Activated CD4-positive, alpha-beta T cell treated with anti-CD3 and anti-CD28 coated beads, Interleukin-2, amount 50 U/mL, for 24 hours (primary cell): Measurements from ENCODE around the gene NFASC.

Experiments used
- DNase-seq, 2 donors: peaks; one replicate each; pipeline ENCODE4 v3.0.0-alpha.2; 2020; ENCODE audit warnings: low read depth in 1 of 2, low spot score in 1 of 2

Gene NFASC

DNA sequence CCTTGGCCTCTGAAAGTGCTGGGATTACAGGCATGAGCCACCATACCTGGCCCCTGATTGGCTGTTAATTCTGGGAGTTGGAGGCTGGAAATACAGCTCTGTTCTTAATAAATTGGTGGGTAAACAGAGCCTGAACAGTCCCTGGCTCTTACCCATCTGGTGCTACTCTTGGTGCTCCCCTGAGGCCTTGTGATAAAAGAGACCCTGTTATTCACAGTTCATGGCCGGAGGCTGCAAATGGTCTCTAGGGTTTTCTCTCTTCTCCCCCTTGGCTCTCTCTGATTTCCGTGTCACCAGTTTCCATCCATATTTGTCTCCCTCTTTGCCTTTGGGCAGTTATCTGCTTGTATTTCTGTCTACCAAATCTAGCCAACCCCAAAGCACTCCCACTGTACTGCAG lies 17.2 kb downstream of the NFASC start:
- DNase-seq = no peak

DNA sequence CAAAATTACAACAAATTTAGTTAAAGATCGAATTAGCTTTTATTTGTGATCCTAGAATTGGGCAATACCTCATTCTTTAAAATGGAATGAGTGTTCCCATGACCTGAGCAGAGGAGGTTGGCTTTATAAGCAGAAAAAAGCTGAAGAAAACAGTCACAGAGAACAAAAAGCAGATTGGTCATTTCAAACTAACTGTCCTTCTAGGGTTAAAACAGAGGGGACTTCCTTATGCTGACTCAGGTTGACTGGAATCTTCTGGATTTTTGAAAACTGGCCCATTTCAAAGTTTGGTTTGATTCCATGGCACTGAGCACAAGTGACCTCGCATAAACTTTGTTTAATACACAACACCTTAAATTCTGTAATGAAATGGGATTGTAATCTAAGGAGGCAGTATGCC lies 17.6 kb downstream of the NFASC start:
- DNase-seq = no peak

DNA sequence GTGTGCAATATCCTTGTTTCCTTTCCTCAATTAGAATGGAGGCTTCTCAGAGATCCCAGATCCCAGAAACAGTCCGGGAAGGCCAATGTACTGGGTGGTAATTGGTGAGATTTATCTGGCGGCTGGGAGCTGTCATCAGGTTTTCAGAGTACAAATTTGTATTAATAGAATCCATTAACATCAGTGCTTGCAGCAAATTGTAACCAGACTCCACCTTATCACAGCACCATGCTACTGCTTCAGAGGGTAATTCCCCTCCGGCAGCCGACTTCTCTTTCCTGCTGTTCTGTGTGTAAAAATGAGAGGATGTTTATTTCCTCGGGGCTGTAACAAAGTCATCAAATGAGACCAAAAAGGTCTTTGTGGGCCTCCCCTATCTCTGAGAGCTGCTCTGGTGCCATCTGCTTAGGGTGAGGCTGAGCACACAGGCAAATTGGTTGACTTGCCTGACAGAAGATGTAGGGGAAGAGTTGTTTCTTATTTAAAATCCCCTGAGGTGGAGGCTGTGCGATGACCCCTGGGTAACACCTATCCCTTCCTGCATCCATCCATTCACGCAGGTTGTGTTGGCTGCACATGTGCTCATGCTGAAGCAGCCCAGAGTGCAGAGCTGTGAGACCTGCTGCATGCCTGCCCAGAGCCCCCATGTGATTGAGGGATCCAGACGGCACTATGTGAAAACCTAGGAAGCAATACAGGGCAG lies 19.2 kb downstream of the NFASC start:
- DNase-seq = no peak

DNA sequence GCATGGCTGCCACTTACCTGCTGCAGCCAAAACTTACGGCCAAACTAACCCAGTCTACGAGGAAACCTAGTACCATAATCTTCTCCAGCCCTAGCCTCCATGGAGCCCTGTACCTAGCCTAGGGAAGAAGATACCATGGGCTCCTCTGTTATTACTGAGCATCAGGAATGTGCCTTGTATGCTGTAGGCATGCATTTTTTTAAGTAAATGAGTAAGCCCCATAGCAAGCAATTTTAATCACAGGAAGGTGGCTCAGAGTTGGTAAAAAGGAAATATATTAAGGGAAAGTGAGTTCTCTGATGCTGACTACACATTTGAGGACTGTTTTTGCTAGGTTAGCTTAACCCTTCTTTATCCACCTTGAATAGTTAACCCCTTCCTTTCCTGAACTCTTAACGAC lies 21.2 kb downstream of the NFASC start:
- no peak for DNase-seq

DNA sequence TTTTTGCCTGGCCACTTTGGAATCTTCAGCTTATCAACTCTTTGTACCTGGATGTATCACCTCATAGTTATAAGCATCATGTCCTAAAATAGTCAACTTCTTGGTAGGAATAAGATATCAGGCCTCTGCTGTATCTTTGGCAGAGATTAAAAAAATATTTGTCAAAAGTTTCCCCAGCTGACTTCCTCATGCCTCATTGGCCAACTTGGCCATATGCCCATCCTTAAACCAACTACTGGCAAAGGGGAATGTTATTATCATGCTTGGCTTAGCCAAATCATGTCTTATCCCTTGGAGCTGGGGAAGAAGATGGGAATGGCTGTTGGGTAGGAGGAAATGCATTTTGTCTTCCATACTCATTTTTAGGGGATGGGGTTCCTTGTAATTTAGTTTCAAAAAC lies 23.4 kb downstream of the NFASC start:
- DNase-seq = no peak

DNA sequence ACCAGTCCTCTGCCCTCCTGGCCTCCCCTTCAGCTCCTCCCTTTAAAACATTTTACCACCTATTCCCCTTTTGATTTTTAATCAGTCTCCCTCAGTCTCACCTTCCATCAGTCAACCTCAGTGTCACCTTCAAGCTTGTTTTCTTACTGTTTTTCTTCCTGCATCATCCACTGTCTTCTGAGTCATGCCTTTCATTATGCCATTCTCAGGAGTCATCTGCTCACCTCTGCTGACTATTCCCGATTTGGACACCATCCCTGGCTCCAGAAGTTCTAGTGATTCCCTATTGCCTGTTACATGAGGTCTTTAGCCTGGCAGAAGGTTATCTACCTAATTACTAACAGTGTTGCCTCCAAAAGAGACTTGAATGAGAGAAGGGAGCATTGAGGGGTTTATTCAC lies 23.9 kb downstream of the NFASC start:
- no peak for DNase-seq

DNA sequence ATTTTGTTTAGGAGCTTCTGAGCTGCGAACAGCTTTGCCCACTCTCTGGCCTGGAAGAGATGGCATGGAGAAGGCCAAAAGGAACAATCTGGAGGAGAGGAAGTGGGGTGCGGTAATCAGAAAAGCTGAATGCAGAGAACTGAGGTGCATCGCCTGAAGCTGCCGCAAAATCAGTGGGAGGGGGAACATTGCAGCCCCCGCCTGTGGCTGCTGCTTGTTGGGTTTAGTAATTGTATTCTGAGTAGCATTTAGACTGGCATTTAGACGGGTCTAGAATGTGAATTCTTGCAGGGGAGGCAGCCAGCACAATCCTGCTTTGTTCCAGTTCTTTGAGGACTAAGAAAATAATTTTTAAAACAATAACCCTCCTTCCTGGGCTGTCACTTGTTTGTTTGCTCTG lies 25.4 kb downstream of the NFASC start:
- DNase-seq = no peak

DNA sequence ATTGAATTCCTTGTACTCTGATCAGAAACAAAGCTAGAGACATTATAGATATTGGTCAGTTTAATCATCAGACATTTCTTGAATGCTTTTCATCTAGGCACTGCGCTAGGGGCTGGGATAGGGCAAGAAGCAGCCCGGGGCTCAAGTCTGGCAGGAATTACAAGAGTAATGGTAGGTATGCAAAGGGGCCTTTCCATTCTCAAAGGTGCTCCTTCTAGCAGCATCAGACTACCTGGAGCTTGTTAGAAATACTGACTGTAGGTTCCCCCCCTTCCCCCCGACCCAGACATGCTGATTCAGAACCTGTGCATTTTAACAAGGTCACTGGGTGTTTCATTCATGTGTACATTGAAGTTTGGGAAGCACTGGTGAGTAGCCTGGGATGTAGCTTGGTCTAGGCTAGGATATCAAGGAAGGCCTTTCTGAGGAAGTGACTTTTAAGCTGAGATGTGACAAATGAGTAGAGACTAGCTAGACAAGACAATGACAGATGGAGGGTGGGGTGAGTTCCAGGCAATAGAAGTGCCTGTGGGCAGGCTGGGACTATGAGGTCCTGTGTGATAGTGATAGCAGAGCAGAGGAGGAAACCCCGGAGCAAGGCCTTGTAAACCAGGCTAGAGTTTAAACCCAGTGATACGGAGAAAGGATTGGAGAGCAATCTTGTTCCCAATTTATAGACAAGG lies 26.3 kb downstream of the NFASC start:
- no peak for DNase-seq

DNA sequence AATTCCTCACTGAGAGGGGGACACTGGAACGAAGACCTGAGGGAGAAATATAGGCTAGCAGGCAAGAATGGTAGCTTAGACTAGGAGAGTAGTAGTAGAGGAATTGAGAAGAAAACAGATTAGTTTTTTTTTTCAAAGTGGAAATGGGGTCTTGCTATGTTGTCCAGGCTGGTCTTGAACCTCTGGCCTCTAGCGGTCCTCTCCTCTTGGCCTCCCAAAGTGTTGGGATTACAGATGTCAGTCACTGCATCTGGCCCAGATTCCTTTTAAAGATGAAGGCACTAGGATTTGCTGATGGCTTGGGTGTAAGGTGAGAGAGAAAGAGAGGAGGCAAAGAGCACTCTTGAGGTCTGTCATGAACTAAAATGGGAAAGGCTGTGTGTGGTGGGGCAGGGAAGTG lies 30.1 kb downstream of the NFASC start:
- no peak for DNase-seq

DNA sequence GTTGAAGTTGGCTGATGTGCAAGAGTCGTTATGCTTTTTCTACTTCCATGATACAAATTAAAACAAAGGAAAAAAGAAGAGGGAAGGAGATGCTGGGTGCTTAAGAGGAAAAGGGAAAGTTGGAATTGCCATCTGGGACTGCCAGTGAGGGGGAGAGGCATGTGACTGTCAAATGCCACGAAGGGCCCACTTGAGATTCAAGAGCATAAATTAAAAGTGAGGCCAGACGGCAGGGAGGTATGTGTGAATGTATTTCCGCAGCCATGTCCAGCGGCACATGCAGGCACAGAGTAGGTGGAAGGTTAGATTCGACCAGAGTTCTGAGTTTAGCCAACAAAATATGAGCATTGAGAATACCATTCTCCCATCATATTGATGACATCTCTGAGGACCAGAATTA lies 32.0 kb downstream of the NFASC start:
- no peak for DNase-seq

DNA sequence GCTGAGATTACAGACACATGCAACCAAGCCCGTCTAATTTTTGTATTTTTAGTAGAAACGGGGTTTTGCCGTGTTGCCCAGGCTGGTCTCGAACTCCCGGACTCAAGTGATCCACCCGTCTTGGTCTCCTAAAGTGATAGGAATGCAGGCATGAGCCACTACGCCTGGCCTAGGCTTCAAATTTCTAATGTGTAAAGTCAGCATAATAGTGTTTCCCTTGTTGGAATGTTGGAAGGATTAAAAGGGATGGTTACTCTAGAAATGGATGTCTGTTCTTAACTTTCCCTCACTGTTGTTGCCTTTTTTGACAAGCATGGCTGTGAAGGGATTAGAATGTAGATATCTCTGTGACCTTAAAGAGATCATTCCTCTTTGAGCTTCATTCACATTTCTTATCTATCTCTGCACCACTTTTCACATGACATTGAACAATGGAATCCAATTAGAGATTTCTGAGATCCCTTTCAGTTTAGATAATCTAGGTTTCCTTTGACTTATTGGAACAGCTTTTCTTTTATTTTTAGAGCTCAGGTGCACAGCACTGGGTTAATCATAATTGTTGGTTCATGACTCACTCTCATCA lies 33.7 kb downstream of the NFASC start:
- DNase-seq = no peak

DNA sequence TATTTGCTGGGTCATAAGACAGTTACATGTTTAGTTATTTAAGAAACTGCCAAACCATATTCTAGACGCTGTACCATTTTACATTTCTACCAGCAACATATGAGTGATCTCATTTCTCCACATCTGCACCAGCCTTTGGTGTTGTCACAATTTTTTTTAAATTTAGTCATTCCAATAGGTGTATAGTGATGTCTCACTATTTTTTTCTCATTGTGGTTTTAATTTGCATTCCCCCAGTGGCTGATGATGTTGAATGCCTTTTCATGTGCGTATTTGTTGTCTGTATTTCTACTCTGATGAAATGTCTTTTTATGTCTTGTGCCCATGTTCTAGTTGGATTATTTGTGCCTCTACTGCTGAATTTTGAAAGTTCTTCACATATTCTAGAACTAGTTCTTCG lies 38.4 kb downstream of the NFASC start:
- DNase-seq = no peak

DNA sequence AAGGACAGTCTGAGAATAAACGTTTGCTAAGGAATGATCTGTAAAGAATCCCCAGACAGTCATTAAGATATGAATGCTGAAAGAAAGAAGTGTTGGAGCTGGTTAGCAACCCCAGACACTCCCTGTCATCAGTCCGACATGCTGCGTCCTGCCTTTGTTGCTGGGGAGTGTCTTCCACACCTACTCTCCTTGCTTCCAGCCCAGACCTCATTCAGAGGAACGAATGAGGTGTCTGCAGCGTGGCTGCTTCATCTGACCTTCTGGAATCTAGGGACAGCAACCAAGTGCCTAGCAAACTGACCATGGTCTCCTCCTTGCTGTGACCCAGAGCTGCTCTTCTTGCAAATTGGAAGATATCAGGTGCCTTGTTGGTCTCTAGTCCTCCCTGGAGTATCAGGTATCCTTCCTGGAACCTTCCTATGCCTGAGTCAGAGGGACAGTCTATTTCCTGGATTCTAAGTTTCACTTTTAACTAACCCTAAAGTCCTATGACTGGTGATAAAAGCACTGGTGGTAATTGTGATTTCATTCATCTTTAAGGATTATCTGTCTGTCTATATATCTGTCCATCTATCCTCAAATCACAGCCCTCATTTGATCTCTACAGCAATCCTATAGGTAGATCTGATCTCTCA lies 45.3 kb downstream of the NFASC start:
- DNase-seq = no peak

DNA sequence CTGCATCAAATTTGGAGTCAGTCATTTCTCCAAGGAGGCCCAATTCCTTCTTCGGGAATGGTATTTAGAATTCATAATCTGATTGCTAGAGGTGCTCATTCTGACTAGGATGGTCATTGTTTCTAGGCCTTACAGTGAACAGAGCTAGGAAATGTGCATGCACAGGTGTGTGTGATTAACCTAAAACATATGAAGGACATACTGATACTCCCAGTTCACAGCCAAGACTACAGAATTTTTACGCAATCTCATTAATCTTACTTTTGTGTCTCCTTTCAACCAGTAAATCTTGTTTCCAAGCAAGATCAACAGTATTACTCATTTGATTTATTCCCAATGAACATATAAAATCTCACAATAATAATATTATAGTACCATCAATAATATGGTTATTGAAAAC lies 47.1 kb downstream of the NFASC start:
- DNase-seq = no peak

DNA sequence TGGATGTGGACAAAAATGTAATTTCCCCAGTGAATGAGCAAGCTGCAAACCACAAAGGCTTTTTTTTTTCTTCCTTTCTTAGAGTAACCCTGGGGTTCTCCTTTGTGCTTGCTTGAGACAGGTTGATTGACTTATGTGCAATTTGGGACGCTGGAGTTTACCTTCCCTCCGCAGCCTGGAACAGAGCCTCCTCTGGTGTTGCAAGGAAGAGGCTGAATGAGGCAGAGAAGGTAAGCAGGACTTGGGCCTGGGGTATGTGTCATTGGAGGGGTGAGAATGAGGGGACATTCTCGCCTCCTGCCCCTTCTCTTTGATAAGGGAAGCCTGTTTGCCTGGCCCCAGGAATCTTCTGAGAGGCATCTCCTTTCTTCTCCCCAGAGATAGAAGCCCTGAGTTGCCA lies 49.8 kb downstream of the NFASC start:
- no peak for DNase-seq

DNA sequence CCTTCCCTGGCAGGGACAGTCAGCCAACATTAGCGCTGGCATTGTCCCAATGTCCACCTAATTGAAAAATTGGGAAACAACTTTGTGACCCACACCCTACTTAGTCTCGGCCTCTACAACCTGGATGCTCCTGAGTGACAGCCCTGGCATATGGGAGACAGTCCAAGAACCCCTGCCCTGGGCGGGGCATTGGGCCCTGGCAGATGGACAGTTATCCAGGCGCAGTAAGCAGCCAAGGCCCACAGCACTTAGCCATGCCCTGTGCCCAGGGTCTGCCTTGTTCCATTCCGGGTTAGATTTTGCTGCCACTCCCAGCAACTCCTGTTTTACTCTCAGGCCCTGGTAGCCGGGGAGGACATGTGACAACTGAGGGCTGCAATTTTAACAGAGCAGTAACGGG lies 50.3 kb downstream of the NFASC start:
- no peak for DNase-seq

DNA sequence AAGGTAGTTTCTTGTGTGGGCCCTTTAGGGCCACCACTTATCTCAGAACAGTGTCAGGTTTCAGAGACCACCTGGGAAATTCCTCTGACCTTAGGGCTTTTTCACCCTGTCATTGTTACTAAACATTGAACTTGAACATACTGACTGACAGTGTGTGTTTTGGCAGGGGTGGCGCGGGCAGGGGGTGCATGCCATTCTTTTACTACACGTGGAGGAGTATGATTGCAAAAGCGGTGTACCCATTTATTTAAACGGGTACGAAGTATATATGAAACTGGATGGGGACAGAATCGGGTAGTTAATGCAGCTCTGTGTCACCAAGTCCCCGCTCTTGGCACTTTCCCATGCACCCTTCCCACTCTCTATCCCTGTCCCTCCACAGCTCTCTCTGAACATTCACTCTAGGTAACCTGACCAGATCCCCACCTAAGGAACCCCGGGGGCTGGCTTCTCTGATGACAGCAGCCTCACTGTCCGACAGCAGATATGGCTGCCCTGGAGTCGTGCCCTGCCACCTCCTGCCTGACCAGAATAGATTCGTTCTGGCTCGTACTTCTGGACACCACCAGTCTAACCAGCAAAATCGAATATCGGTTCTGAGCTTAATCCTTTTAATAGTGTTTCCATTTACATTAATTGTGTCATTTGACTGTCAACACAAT lies 51.3 kb downstream of the NFASC start:
- DNase-seq = no peak

DNA sequence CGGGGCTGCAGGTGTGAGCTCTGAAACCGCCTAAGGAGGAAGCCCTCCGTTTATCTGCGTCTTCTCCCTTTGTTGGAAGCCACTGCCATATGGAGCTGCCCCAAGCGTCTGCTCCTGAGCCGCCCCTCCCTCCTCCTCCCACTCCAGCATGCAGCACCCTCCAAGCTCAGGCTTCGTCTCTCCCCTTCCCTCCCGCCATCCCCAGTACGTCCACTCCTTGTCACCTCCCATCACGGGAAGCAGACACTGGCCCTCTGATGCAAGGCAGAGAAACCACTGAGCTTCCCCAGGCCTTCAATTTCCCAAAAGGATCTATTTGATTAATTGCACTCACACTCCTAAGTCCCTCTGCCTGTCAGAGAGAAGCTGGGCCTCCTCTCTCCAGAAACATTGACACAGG lies 52.5 kb downstream of the NFASC start:
- no peak for DNase-seq

DNA sequence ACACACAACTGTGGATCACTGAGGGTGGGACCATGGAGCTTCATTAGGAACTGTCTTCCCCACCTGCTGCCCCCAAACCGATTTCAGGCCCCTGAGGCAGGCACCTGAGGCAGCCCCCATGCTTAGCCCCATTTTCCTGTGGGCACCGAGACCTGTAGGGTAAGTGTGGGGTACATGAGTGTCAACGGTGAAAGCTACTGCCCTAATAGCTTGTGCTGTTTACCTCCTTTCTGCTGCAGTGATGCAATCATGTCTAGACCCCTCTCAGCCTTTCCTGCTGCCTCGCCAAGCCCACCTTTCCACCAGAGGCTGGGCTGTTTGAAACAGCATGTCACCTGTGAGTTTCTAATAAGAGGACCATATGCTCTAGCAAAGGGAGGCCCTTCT lies 53.0 kb downstream of the NFASC start:
- no peak for DNase-seq

DNA sequence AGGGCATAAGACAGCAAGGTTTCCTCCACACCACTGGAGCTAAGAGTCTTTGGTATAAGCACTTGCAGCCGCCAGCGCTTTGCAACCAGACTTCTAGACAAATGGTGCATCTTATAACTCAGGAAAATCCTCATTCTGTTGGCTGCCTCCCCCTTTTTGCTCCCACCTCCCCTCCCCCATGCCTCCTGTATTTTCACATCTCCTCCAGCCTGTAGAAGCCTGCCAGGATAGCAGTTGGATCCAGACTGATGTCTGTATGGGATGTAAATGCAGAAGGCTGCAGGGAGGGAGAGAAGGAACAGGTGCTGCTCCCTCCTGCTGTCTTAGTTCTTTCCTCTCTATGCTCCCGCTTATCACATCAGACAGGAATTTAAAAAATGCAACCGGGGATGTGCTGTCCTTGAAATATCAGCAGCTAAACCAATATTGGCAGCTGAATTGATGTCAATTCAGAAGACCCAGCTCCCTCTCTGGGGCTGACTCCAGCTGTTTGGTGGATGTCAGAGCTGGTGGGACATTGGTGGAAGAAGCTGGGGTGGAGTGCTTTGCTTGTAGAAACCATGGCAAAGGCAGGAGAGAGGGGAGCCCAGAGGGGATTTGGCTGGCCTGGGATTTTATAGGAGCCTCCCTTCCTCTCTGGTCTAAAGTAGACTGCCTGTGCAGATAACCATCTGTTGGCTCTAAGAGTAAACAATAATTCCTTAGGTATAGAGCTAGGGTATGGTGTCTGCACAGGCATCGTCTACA lies 53.5 kb downstream of the NFASC start:
- DNase-seq = no peak

DNA sequence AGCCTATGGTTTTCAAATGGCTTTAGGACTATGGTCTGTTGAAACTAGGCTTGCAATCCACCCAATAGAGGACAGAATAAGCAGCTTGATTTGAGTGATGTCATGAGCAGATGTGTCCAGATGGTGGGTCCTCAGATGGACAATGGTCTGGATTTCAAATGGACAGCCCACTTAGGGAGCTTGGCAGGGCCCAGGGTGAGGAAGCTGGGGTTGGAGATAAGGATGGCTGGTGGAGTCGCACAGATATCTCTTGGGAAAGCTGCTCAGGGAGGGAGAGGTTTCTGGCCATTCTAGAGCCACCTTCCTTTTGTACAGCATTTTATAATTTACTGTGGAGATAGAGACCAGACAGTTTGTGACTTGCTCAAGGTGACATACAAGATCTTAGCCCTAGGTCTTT lies 55.0 kb downstream of the NFASC start:
- no peak for DNase-seq
